Osteocyte (in vitro differentiated cells): ENCODE data around the gene IRF9. TPM values are rescaled to one million over a fixed set of nuclear protein-coding genes. Genes with fewer than 3 reads are reported as not detected.

Experiments
- DNase-seq: peaks from one replicate; pipeline ENCODE4 v3.0.0; 2021; ENCODE audit warnings: mixed read lengths; ENCODE audit not compliant: unreplicated experiment; ENCODE audit errors: extremely low spot score
- H3K27ac Mint-ChIP-seq: one replicate; pipeline ENCODE4 v1.8.0; 2021; ENCODE audit warnings: mild to moderate bottlenecking, mixed read lengths; ENCODE audit not compliant: unreplicated experiment
- H3K27me3 Mint-ChIP-seq: one replicate; pipeline ENCODE4 v1.8.0; 2021; ENCODE audit warnings: mixed read lengths; ENCODE audit not compliant: unreplicated experiment
- H3K36me3 Mint-ChIP-seq: one replicate; pipeline ENCODE4 v1.8.0; 2021; ENCODE audit warnings: mixed read lengths; ENCODE audit not compliant: unreplicated experiment
- H3K4me1 Mint-ChIP-seq: one replicate; pipeline ENCODE4 v1.8.0; 2021; ENCODE audit warnings: mixed read lengths; ENCODE audit not compliant: unreplicated experiment
- H3K4me3 Mint-ChIP-seq: one replicate; pipeline ENCODE4 v1.8.0; 2021; ENCODE audit warnings: mild to moderate bottlenecking, moderate library complexity, mixed read lengths; ENCODE audit not compliant: unreplicated experiment
- H3K9me3 Mint-ChIP-seq: one replicate; pipeline ENCODE4 v1.8.0; 2021; ENCODE audit warnings: mixed read lengths; ENCODE audit not compliant: unreplicated experiment
- CTCF ChIP-seq: fragments of 200-600 bp; sonication (generic); IDR thresholded peaks from 2 replicates; pipeline ENCODE4 v1.5.0; 2021; ENCODE audit warnings: antibody characterized with exemption, mild to moderate bottlenecking, moderate library complexity
- total RNA-seq: library from RNA; stranded (reverse); gene quantifications from 2 replicates; pipeline ENCODE4 v1.2.1, GENCODE V29; 2021

The IRF9 gene
- total RNA-seq, 1 donor from 2014 or later: 58.9 TPM

- no peak for TF ChIP-seq CTCF
- H3K27ac Mint-ChIP-seq: no peak overlapping the region
Measured at GRCh38 chr14:24165785-24166184, 4.7 kb downstream of the IRF9 start.

GRCh38 chr14:24167469-24168114, 6.5 kb downstream of the IRF9 start:
- Mint-ChIP-seq H3K4me1 (peaks cover 12% of the 10 kb centered on the region), H3K27me3 (no peaks in the 10 kb centered on the region), H3K9me3 (no peaks in the 10 kb centered on the region), H3K36me3 (peaks cover 45% of the 10 kb centered on the region), H3K27ac (peak overlapping the region; percentile 63), H3K4me3 (no peak overlapping the region)
- no peak for DNase-seq
- no peak for TF ChIP-seq CTCF

More at GRCh38 chr14:24165785-24166184, 4.7 kb downstream of the IRF9 start:
- H3K4me1 Mint-ChIP-seq: peaks cover 23% of the 10 kb centered on the region
- no peaks in the 10 kb centered on the region for H3K27me3 Mint-ChIP-seq
- no peak for DNase-seq
- H3K4me3 Mint-ChIP-seq: no peak overlapping the region
- H3K9me3 Mint-ChIP-seq: no peaks in the 10 kb centered on the region
- peaks cover 50% of the 10 kb centered on the region for H3K36me3 Mint-ChIP-seq

- Mint-ChIP-seq H3K4me1 (peaks cover 4% of the 10 kb centered on the region), H3K4me3 (peak within 1 kb of the TSS; percentile 12), H3K27me3 (no peaks in the 10 kb centered on the region), H3K9me3 (no peaks in the 10 kb centered on the region), H3K27ac (no peak within 1 kb of the TSS), H3K36me3 (peaks cover 19% of the 10 kb centered on the region)
- DNase-seq: no peak
- no peak for TF ChIP-seq CTCF
Measured at GRCh38 chr14:24171422-24172260, 10.6 kb downstream of the IRF9 start, which contains the start of gene REC8. Gene REC8 (plus strand): TSS chr14:24172080. CDS start chr14:24172553, 473 bp downstream.

GRCh38 chr14:24172261-24172860, 11.3 kb downstream of the IRF9 start:
- no peak for TF ChIP-seq CTCF
- Mint-ChIP-seq H3K27me3 (no peaks in the 10 kb centered on the region), H3K9me3 (no peaks in the 10 kb centered on the region), H3K36me3 (peaks cover 21% of the 10 kb centered on the region), H3K27ac (no peak overlapping the region), H3K4me3 (peak overlapping the region; percentile 10), H3K4me1 (peaks cover 4% of the 10 kb centered on the region)
- no peak for DNase-seq

GRCh38 chr14:24172871-24173281, 11.8 kb downstream of the IRF9 start:
- Mint-ChIP-seq H3K4me1 (peaks cover 4% of the 10 kb centered on the region), H3K4me3 (no peak overlapping the region), H3K9me3 (no peaks in the 10 kb centered on the region), H3K27ac (no peak overlapping the region), H3K36me3 (peaks cover 17% of the 10 kb centered on the region), H3K27me3 (no peaks in the 10 kb centered on the region)
- no peak for DNase-seq
- TF ChIP-seq CTCF: no peak
